H9 (cell line): Measurements from ENCODE around the gene LAMA3. TPM values are rescaled to one million over a fixed set of nuclear protein-coding genes. Genes with fewer than 3 reads are reported as not detected.

Experiments used
- DNase-seq: peaks from one replicate; pipeline ENCODE4 v3.0.0-alpha.2; 2017
- H2AFZ ChIP-seq: one replicate; pipeline ENCODE4 v1.6.1; 2013; ENCODE audit warnings: mild to moderate bottlenecking, low read length, control low read depth, moderate library complexity
- H2AK5ac ChIP-seq: 2 replicates; pipeline ENCODE4 v1.6.1; 2013; ENCODE audit warnings: low read length, control low read depth, mixed read lengths; ENCODE audit not compliant: insufficient read length
- H2BK120ac ChIP-seq: one replicate; pipeline ENCODE4 v1.6.1; 2013; ENCODE audit warnings: low read depth, mild to moderate bottlenecking, low read length, control low read depth, inconsistent platforms; ENCODE audit not compliant: poor library complexity, severe bottlenecking
- H2BK12ac ChIP-seq: 2 replicates; pipeline ENCODE4 v1.6.1; 2013; ENCODE audit warnings: low read length, control low read depth, mixed read lengths, low read depth; ENCODE audit not compliant: insufficient read length
- H2BK15ac ChIP-seq: 2 replicates; pipeline ENCODE4 v1.6.1; 2013; ENCODE audit warnings: low read depth, low read length, control low read depth
- H2BK20ac ChIP-seq: one replicate; pipeline ENCODE4 v1.6.1; 2013; ENCODE audit warnings: low read depth, mild to moderate bottlenecking, low read length, control low read depth, inconsistent platforms; ENCODE audit not compliant: poor library complexity, severe bottlenecking
- H2BK5ac ChIP-seq: 2 replicates; pipeline ENCODE4 v1.6.1; 2013; ENCODE audit warnings: low read length, control low read depth, mixed read lengths; ENCODE audit not compliant: insufficient read length
- H3K14ac ChIP-seq: 2 replicates; pipeline ENCODE4 v1.6.1; 2013; ENCODE audit warnings: low read length, control low read depth; ENCODE audit not compliant: insufficient read depth
- H3K18ac ChIP-seq: 2 replicates; pipeline ENCODE4 v1.6.1; 2013; ENCODE audit warnings: low read depth, mild to moderate bottlenecking, mixed read lengths, low read length, control low read depth; ENCODE audit not compliant: insufficient read length
- H3K23ac ChIP-seq: 2 replicates; pipeline ENCODE4 v1.6.1; 2013; ENCODE audit warnings: low read length, control low read depth, mixed read lengths, low read depth; ENCODE audit not compliant: insufficient read length
- H3K23me2 ChIP-seq: 2 replicates; pipeline ENCODE4 v1.6.1; 2013; ENCODE audit warnings: low read depth, mild to moderate bottlenecking, mixed read lengths, low read length, control low read depth; ENCODE audit not compliant: insufficient read length, poor library complexity, severe bottlenecking
- H3K27ac ChIP-seq: 2 replicates; pipeline ENCODE4 v1.5.1; 2013; ENCODE audit warnings: low read length, control low read depth, mixed read lengths, low read depth; ENCODE audit not compliant: insufficient read length
- H3K27me3 ChIP-seq: 2 replicates; pipeline ENCODE4 v1.6.1; 2013; ENCODE audit warnings: low read length, control low read depth, inconsistent platforms; ENCODE audit not compliant: insufficient read depth
- H3K4ac ChIP-seq: 2 replicates; pipeline ENCODE4 v1.6.1; 2013; ENCODE audit warnings: low read depth, mild to moderate bottlenecking, control low read depth, inconsistent platforms, low read length, moderate library complexity
- H3K4me1 ChIP-seq: 2 replicates; pipeline ENCODE4 v1.6.1; 2013; ENCODE audit warnings: low read length, control low read depth, inconsistent platforms; ENCODE audit not compliant: insufficient read depth
- H3K4me2 ChIP-seq: 2 replicates; pipeline ENCODE4 v1.6.1; 2013; ENCODE audit warnings: low read length, control low read depth, mixed read lengths; ENCODE audit not compliant: insufficient read length, insufficient read depth
- H3K56ac ChIP-seq: 2 replicates; pipeline ENCODE4 v1.6.1; 2013; ENCODE audit warnings: low read depth, mild to moderate bottlenecking, mixed read lengths, low read length, control low read depth; ENCODE audit not compliant: insufficient read length
- H3K79me1 ChIP-seq: 2 replicates; pipeline ENCODE4 v1.6.1; 2013; ENCODE audit warnings: low read depth, mild to moderate bottlenecking, moderate library complexity, low read length, control low read depth, inconsistent platforms; ENCODE audit not compliant: insufficient read depth, poor library complexity, severe bottlenecking
- H3K79me2 ChIP-seq: 2 replicates; pipeline ENCODE4 v1.6.1; 2013; ENCODE audit warnings: low read length, control low read depth, inconsistent platforms; ENCODE audit not compliant: insufficient read depth
- H3K9ac ChIP-seq: 2 replicates; pipeline ENCODE4 v1.6.1; 2013; ENCODE audit warnings: low read length, control low read depth, mixed read lengths; ENCODE audit not compliant: insufficient read length; ENCODE audit errors: extremely low read depth
- H3K9me3 ChIP-seq: one replicate; pipeline ENCODE4 v1.6.1; 2013; ENCODE audit warnings: low read depth, low read length, inconsistent platforms; ENCODE audit not compliant: control insufficient read depth
- H3T11ph ChIP-seq: one replicate; pipeline ENCODE4 v1.6.1; 2013; ENCODE audit warnings: mild to moderate bottlenecking, low read length, control low read depth, inconsistent platforms
- H4K20me1 ChIP-seq: one replicate; pipeline ENCODE4 v1.6.1; 2013; ENCODE audit not compliant: control insufficient read depth, insufficient read length, insufficient read depth
- H4K5ac ChIP-seq: 2 replicates; pipeline ENCODE4 v1.6.1; 2013; ENCODE audit warnings: low read depth, mild to moderate bottlenecking, mixed read lengths, low read length, control low read depth; ENCODE audit not compliant: insufficient read length
- H4K8ac ChIP-seq: replicated peaks from 2 replicates; pipeline ENCODE4 v1.6.1; 2013; ENCODE audit warnings: low read length, control low read depth, mixed read lengths, low read depth; ENCODE audit not compliant: insufficient read length
- H4K91ac ChIP-seq: 2 replicates; pipeline ENCODE4 v1.6.1; 2013; ENCODE audit warnings: low read depth, mild to moderate bottlenecking, moderate library complexity, mixed read lengths, low read length, control low read depth; ENCODE audit not compliant: insufficient read length
- H3K27ac Mint-ChIP-seq, 3 experiments: 2 replicates in 2 of 3; 3 replicates in 1 of 3; pipeline ENCODE4 v1.8.0; 2020 to 2021; ENCODE audit warnings: mixed read lengths in 3 of 3, mild to moderate bottlenecking in 1 of 3, moderate library complexity in 1 of 3
- H3K27me3 Mint-ChIP-seq: 2 replicates; pipeline ENCODE4 v1.8.0; 2021; ENCODE audit warnings: low read depth, mild to moderate bottlenecking, moderate library complexity, mixed read lengths
- H3K36me3 Mint-ChIP-seq, 3 experiments: 2 replicates in 2 of 3; 3 replicates in 1 of 3; pipeline ENCODE4 v1.8.0; 2020 to 2021; ENCODE audit warnings: low read depth in 3 of 3, mixed read lengths in 3 of 3; ENCODE audit not compliant: insufficient read depth in 1 of 3
- H3K4me1 Mint-ChIP-seq, 2 experiments: 2 replicates each; pipeline ENCODE4 v1.8.0; 2020; ENCODE audit warnings: mixed read lengths in 2 of 2
- H3K4me3 Mint-ChIP-seq, 2 experiments: 2 replicates in 1 of 2; 3 replicates in 1 of 2; pipeline ENCODE4 v1.8.0; 2020 to 2021; ENCODE audit warnings: mild to moderate bottlenecking in 2 of 2, mixed read lengths in 2 of 2, moderate library complexity in 1 of 2
- H3K9me3 Mint-ChIP-seq, 2 experiments: 2 replicates in 1 of 2; 3 replicates in 1 of 2; pipeline ENCODE4 v1.8.0; 2020; ENCODE audit warnings: mild to moderate bottlenecking in 2 of 2, mixed read lengths in 2 of 2, moderate library complexity in 1 of 2
- WGBS: extraction: QIAGEN DNeasy Blood & Tissue Kit; methylation state at CpG from one replicate; pipeline ENCODE4 v1.1.7; 2013; ENCODE audit warnings: missing lambda C conversion rate, low lambda C conversion rate, mixed read lengths; ENCODE audit not compliant: insufficient read length; ENCODE audit errors: extremely low coverage; 5-methylcytosine and 5-hydroxymethylcytosine counted together
- total RNA-seq: library from RNA; stranded (reverse); gene quantifications from 2 replicates; pipeline ENCODE4 v1.2.1, GENCODE V29; 2021
- TF ChIP-seq, protein P1 (sequence below): fragments of 200-600 bp; sonication (generic); conservative IDR thresholded peaks from 3 replicates; pipeline ENCODE4 v1.8.0; 2021; ENCODE audit warnings: antibody characterized with exemption, mild to moderate bottlenecking

LAMA3 gene
- total RNA-seq, 1 experiment from 2014 or later: 0.33 TPM

DNA sequence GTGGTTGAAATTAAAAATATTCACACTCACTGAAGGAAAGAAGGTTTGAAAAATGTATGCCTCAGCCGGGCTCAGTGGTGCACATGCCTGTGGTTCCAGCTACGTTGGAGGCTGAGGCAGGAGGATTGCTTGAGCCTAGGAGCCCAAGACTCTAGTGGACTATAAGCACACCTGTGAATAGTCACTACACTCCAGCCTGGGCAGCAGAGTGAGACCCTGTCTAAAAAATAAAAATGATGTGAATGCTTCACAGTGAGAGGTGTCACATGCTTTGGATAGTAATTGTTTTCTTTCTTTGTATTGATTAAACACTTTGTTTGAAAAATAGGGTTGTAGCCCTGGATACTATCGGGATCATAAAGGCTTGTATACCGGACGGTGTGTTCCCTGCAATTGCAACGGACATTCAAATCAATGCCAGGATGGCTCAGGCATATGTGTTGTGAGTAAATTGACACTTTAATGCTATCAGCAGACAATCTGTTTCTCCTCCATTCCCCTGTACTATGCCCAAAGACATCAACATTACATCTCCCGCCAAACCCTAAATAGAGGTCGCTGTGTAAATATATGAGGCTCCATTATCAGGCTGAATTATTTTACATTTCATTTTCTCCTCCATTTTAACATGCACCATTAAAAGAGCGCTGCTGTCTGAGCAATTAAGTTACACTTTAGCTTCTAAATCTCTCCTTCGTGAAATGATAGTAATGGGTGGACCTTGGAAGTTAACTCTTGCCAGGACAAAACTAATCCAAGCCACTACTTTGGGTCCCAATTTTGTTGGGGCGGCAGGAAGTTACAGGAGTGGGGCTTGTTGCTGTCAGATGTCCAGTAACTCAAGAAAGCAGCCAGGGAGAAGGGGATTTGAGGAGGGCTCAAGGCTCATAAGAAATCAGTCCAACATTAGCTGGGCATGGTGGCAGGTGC is 187.0 kb downstream of the LAMA3 start:
- Histone ChIP-seq H3K9ac (no peak overlapping the region), H3K56ac (no peak overlapping the region), H3K79me1 (no peaks in the 10 kb centered on the region), H3K4ac (no peak overlapping the region), H2BK15ac (no peak overlapping the region), H4K5ac (no peak overlapping the region), H2AFZ (no peak overlapping the region), H3K4me1 (no peaks in the 10 kb centered on the region; the same call in 1 of the 2 replicates), H3K18ac (no peak overlapping the region), H3K14ac (no peak overlapping the region), H4K91ac (no peak overlapping the region), H3K79me2 (no peaks in the 10 kb centered on the region), H4K8ac (no peak overlapping the region), H2AK5ac (no peak overlapping the region), H3K27me3 (no peaks in the 10 kb centered on the region), H3K23ac (no peak overlapping the region), H4K20me1 (no peaks in the 10 kb centered on the region), H2BK12ac (no peak overlapping the region), H3T11ph (no peak overlapping the region), H3K4me2 (no peak overlapping the region), H3K27ac (no peak overlapping the region), H2BK5ac (no peak overlapping the region), H2BK120ac (no peak overlapping the region), H3K9me3 (no peaks in the 10 kb centered on the region), H2BK20ac (no peak overlapping the region), H3K23me2 (no peaks in the 10 kb centered on the region)
- WGBS: no CpG with 5 or more reads among the region's 11 CpGs
- H3K36me3 Mint-ChIP-seq: no peaks in the 10 kb centered on the region
- H3K9me3 Mint-ChIP-seq: no peaks in the 10 kb centered on the region
- no peak overlapping the region for H3K4me3 Mint-ChIP-seq
- H3K27me3 Mint-ChIP-seq: peaks cover 2% of the 10 kb centered on the region
- peaks cover 9 to 24% of the 10 kb centered on the region in 2 experiments for H3K4me1 Mint-ChIP-seq
- DNase-seq: no peak
- TF ChIP-seq, protein P1, sequence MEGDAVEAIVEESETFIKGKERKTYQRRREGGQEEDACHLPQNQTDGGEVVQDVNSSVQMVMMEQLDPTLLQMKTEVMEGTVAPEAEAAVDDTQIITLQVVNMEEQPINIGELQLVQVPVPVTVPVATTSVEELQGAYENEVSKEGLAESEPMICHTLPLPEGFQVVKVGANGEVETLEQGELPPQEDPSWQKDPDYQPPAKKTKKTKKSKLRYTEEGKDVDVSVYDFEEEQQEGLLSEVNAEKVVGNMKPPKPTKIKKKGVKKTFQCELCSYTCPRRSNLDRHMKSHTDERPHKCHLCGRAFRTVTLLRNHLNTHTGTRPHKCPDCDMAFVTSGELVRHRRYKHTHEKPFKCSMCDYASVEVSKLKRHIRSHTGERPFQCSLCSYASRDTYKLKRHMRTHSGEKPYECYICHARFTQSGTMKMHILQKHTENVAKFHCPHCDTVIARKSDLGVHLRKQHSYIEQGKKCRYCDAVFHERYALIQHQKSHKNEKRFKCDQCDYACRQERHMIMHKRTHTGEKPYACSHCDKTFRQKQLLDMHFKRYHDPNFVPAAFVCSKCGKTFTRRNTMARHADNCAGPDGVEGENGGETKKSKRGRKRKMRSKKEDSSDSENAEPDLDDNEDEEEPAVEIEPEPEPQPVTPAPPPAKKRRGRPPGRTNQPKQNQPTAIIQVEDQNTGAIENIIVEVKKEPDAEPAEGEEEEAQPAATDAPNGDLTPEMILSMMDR: no peak
- H3K27ac Mint-ChIP-seq: no peak overlapping the region
